ENCODE data around the gene PYCR2. TPM values are rescaled to one million over a fixed set of nuclear protein-coding genes. Genes with fewer than 3 reads are reported as not detected.
A peak's percentile ranks its signal among the peaks of the same experiment; 100 is the strongest.

PYCR2 gene
- total and polyA plus RNA-seq, 10 of the 15 experiments (the other 5 are each of a cell fraction or from before 2014, with no cell fraction given) = 1.7 to 81.8 (median 54.9) TPM

DNA sequence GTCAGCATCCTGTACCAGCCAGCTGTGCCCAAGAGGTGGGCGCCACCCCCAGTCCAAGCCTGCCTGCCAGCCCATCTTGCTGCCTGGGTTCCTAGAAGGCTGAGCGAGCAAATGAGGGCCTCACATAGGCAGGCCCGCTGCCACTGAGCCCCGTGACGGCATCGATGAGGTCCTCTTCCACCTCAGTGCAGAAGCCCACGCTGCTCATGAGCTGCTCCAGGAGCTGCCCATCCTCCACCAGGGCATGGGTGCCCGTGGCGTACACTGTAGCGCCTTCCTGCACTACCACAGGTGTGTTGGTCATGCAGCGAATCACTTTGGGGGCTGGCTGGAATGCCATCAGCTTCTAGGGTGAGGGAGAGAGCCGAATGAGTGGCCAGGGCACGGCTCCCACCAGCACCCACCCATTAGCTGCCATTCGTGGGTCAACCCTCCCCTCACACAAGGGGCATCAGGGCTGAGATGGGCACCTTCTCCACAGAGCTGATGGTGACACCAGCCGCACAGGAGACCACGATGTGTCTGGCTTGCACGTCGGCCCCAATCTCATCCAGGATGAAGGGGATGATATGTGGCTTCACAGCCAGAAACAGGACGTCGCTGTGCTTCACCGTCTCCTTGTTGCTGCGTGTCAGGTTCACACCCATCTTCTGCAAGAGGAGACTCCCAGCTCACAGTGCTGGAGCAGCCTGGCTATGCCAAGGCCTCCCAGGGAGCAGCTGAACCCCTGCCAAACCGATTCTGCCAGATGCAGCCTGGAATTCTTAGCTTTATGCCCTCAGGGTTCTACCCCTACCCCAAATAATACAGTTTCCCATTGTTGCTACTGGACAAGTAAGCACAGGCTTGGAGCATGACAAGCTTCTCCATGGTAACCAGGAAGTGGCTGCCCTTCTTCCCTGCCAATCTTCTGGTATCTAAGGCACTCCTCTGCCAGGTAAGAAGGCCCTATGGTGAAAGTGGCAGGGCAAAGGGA, 2.0 kb downstream of the PYCR2 start:
- no TSS peak for BruUV-seq (replicated peaks)
- Histone ChIP-seq H3K4me3 (no peak overlapping the region), H4K20me1 (ENCODE audit: control insufficient read depth, insufficient read depth) (no peaks in the 10 kb centered on the region), H3K9ac (ENCODE audit: control insufficient read depth, insufficient read depth, low read length) (no peak overlapping the region), H3K4me1 (ENCODE audit: control insufficient read depth, insufficient read depth, low read length) (peaks cover 7% of the 10 kb centered on the region), H3K4me2 (ENCODE audit: control insufficient read depth, insufficient read depth) (0 out of 2 replicates have a peak overlapping the region, but pooled peaks have one; percentile 97), H3K27me3 (replicated peaks in 1 of 2; ENCODE audit: control insufficient read depth in 2 of 2, insufficient read depth in 2 of 2, low read length in 1 of 2) (no peaks in the 10 kb centered on the region), H3K36me3 (ENCODE audit: control insufficient read depth in 2 of 2, insufficient read depth in 2 of 2, low read length in 1 of 2) (peaks cover 3 to 6% of the 10 kb centered on the region in 2 experiments), H3K27ac (ENCODE audit: control insufficient read depth, insufficient read depth) (no peak overlapping the region), H3K9me3 (replicated peaks; ENCODE audit: control insufficient read depth, insufficient read depth, low read length) (no peaks in the 10 kb centered on the region), H2AFZ (ENCODE audit: control insufficient read depth, low read depth, low read length) (no peak overlapping the region), H3K79me2 (ENCODE audit: control insufficient read depth, insufficient read depth, low read length) (peaks cover 17% of the 10 kb centered on the region)
- ChIA-PET SMC1A (ENCODE audit: uncharacterized antibody, unreplicated experiment) (interaction anchor here (0.6 kb wide), 1 partner anchor 39 kb away, joined by 3 read pairs; no protein-coding TSS in a partner anchor), RAD21 (ENCODE audit: unreplicated experiment) (interaction anchor here (3.6 kb wide), 1 partner anchor 40 kb away, joined by 16 read pairs; the partner anchor contains the start of gene TMEM63A), POLR2A (interaction anchor here (0.5 kb wide), 1 partner anchor 181 kb away, joined by 6 read pairs; no protein-coding TSS in a partner anchor), CTCF (interaction anchor here (1.1 to 2.1 kb wide), 4 partner anchors 12 to 145 kb away, joined by 3 to 7 read pairs (median 6); partner anchors contain the start of gene SRP9)
- WGBS (ENCODE audit: insufficient coverage, insufficient replicate concordance, low lambda C conversion rate, missing lambda C conversion rate) = 90% methylated on average over 22 of the region's 23 CpGs
- DNase-seq (ENCODE audit: low read depth, low spot score) (no peak), FAIRE-seq (no peak), ATAC-seq (no peak)
- 0 out of 2 replicates have a peak, but pooled peaks have one; percentile 2 for TF ChIP-seq POLR2A (IDR thresholded peaks at IDR 0.05; ENCODE audit: low read depth, low read length)
- TF ChIP-seq BHLHE40 (IDR thresholded peaks at IDR 0.05; ENCODE audit: borderline replicate concordance in 1 of 2, low read depth in 2 of 2, low read length in 1 of 2) = no peak
- no peak for TF ChIP-seq RBBP5 (conservative IDR thresholded peaks at IDR 0.05)
- TF ChIP-seq PAX8 (IDR thresholded peaks at IDR 0.05) = no peak
- no peak for TF ChIP-seq DPF2 (IDR thresholded peaks at IDR 0.05)
- no peak for TF ChIP-seq IKZF1 (conservative IDR thresholded peaks at IDR 0.05)
- TF ChIP-seq CHD4 (IDR thresholded peaks at IDR 0.05) = no peak
- TF ChIP-seq, protein P1, sequence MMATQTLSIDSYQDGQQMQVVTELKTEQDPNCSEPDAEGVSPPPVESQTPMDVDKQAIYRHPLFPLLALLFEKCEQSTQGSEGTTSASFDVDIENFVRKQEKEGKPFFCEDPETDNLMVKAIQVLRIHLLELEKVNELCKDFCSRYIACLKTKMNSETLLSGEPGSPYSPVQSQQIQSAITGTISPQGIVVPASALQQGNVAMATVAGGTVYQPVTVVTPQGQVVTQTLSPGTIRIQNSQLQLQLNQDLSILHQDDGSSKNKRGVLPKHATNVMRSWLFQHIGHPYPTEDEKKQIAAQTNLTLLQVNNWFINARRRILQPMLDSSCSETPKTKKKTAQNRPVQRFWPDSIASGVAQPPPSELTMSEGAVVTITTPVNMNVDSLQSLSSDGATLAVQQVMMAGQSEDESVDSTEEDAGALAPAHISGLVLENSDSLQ (IDR thresholded peaks at IDR 0.05) = peak; percentile 90
- TF ChIP-seq SUZ12 (IDR thresholded peaks at IDR 0.05; ENCODE audit: unreplicated experiment) = no peak
- TF ChIP-seq, protein P2, sequence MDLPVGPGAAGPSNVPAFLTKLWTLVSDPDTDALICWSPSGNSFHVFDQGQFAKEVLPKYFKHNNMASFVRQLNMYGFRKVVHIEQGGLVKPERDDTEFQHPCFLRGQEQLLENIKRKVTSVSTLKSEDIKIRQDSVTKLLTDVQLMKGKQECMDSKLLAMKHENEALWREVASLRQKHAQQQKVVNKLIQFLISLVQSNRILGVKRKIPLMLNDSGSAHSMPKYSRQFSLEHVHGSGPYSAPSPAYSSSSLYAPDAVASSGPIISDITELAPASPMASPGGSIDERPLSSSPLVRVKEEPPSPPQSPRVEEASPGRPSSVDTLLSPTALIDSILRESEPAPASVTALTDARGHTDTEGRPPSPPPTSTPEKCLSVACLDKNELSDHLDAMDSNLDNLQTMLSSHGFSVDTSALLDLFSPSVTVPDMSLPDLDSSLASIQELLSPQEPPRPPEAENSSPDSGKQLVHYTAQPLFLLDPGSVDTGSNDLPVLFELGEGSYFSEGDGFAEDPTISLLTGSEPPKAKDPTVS (IDR thresholded peaks at IDR 0.05; ENCODE audit: low read depth, low read length) = no peak
- no peak for TF ChIP-seq SREBF2 (IDR thresholded peaks at IDR 0.05; ENCODE audit: low read length)
- TF ChIP-seq, protein P3, sequence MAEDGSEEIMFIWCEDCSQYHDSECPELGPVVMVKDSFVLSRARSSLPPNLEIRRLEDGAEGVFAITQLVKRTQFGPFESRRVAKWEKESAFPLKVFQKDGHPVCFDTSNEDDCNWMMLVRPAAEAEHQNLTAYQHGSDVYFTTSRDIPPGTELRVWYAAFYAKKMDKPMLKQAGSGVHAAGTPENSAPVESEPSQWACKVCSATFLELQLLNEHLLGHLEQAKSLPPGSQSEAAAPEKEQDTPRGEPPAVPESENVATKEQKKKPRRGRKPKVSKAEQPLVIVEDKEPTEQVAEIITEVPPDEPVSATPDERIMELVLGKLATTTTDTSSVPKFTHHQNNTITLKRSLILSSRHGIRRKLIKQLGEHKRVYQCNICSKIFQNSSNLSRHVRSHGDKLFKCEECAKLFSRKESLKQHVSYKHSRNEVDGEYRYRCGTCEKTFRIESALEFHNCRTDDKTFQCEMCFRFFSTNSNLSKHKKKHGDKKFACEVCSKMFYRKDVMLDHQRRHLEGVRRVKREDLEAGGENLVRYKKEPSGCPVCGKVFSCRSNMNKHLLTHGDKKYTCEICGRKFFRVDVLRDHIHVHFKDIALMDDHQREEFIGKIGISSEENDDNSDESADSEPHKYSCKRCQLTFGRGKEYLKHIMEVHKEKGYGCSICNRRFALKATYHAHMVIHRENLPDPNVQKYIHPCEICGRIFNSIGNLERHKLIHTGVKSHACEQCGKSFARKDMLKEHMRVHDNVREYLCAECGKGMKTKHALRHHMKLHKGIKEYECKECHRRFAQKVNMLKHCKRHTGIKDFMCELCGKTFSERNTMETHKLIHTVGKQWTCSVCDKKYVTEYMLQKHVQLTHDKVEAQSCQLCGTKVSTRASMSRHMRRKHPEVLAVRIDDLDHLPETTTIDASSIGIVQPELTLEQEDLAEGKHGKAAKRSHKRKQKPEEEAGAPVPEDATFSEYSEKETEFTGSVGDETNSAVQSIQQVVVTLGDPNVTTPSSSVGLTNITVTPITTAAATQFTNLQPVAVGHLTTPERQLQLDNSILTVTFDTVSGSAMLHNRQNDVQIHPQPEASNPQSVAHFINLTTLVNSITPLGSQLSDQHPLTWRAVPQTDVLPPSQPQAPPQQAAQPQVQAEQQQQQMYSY (CRISPR knock-in tag; IDR thresholded peaks at IDR 0.05) = no peak
- TF ChIP-seq PBX3 (IDR thresholded peaks at IDR 0.05; ENCODE audit: insufficient replicate concordance, low read depth, low read length) = peak; percentile 69
- in situ Hi-C loops (cut with MboI) (no loop called here), intact Hi-C loops (cut with micrococcal nuclease; ENCODE audit: unreplicated experiment) (loop anchor here (5.0 kb wide), 2 partner anchors 145 to 455 kb away; partner anchors contain the start of gene SRP9)
